AG04450 (cell line): ENCODE measurements around the gene TNRC6C. TPM values are rescaled to one million over a fixed set of nuclear protein-coding genes. Genes with fewer than 3 reads are reported as not detected.

ENCODE experiments used
- CTCF ChIA-PET: fragments of 300-600, 350-600 bp; formaldehyde crosslinking; extraction: SDS; loops from one replicate; lab custom pipeline; 2022; ENCODE audit warnings: antibody characterized with exemption, inconsistent platforms; lab: Charles Lee
- POLR2A ChIA-PET: fragments of 350-600 bp; formaldehyde crosslinking; extraction: SDS; loops from one replicate; lab custom pipeline; 2021; ENCODE audit warnings: antibody characterized with exemption, inconsistent platforms; lab: Yijun Ruan, JAX
- DNase-seq: peaks from one replicate; pipeline ENCODE4 v3.0.0-alpha.2; 2011; ENCODE audit warnings: low read depth, low spot score
- H3K27ac ChIP-seq: one replicate; pipeline ENCODE4 v1.5.1; 2012; ENCODE audit warnings: low read depth, low read length, control low read depth
- H3K27me3 ChIP-seq: one replicate; pipeline ENCODE4 v1.6.0; 2012; ENCODE audit warnings: low read length; ENCODE audit not compliant: control insufficient read depth, insufficient read depth
- H3K4me3 ChIP-seq: 2 replicates; pipeline ENCODE4 v1.5.1; 2011; ENCODE audit warnings: mild to moderate bottlenecking, low read depth, low read length, control low read depth
- H3K9me3 ChIP-seq: 2 replicates; pipeline ENCODE4 v1.5.1; 2012; ENCODE audit warnings: low read length; ENCODE audit not compliant: control insufficient read depth, insufficient read depth
- polyA plus RNA-seq: library from polyadenylated mRNA; depleted of rRNA; stranded (reverse); fragments of >200 nt; gene quantifications from 2 replicates; pipeline ENCODE4 v1.2.3, GENCODE V29; 2011
- TF ChIP-seq, protein P1 (sequence below): IDR thresholded peaks from 2 replicates; pipeline ENCODE4 v1.5.1; 2011; ENCODE audit warnings: low read depth, low read length, control low read depth, inconsistent platforms

The TNRC6C gene
- polyA plus RNA-seq, 1 experiment = 1.2 TPM

DNA sequence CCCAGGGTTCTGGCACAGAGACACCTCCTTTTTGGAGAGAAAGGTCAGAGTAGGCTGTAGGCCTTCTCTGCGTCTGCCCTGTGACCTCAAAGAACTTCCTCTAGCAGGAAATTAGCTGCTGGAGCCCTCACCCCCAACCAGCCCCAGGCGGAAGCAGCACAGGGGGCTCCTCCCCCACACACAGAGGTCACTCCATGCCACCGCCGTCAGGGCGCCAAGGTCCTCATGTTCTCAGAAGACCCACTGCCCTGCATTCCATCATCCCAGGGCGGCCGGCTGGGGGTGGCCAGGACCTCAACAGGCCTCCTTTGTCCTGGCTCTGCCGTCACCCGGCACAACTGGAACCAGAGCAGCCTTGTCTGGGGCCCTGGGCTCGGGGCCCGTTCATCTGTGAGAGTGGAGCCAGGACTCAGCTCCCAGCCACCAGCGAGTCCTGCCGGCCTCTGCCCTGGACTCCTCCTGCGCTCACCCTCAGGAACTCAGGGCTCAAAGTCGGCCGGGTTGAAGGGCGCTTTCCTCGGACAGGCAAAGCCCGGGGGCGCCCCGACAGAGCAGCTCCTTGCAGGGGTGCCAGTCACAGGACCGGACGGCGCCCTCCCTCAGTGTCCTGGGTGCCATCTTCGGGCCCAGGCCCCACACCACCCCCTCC is 168.9 kb downstream of the TNRC6C start:
- peaks cover 4% of the 10 kb centered on the region; the same call in 1 of the 2 replicates for H3K9me3 ChIP-seq
- TF ChIP-seq, protein P1, sequence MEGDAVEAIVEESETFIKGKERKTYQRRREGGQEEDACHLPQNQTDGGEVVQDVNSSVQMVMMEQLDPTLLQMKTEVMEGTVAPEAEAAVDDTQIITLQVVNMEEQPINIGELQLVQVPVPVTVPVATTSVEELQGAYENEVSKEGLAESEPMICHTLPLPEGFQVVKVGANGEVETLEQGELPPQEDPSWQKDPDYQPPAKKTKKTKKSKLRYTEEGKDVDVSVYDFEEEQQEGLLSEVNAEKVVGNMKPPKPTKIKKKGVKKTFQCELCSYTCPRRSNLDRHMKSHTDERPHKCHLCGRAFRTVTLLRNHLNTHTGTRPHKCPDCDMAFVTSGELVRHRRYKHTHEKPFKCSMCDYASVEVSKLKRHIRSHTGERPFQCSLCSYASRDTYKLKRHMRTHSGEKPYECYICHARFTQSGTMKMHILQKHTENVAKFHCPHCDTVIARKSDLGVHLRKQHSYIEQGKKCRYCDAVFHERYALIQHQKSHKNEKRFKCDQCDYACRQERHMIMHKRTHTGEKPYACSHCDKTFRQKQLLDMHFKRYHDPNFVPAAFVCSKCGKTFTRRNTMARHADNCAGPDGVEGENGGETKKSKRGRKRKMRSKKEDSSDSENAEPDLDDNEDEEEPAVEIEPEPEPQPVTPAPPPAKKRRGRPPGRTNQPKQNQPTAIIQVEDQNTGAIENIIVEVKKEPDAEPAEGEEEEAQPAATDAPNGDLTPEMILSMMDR = no peak
- no peak overlapping the region for H3K27ac ChIP-seq
- peaks cover 29% of the 10 kb centered on the region for H3K27me3 ChIP-seq
- H3K4me3 ChIP-seq = no peak overlapping the region
- DNase-seq = no peak
- POLR2A ChIA-PET = interaction anchor here (0.6 kb wide), 1 partner anchor 15 kb away, joined by 5 read pairs; no protein-coding TSS in a partner anchor
- CTCF ChIA-PET = interaction anchor here (1.1 to 1.4 kb wide), 2 partner anchors 59 to 123 kb away, joined by 3 to 4 read pairs; partner anchors contain the start of genes AFMID and TK1

DNA sequence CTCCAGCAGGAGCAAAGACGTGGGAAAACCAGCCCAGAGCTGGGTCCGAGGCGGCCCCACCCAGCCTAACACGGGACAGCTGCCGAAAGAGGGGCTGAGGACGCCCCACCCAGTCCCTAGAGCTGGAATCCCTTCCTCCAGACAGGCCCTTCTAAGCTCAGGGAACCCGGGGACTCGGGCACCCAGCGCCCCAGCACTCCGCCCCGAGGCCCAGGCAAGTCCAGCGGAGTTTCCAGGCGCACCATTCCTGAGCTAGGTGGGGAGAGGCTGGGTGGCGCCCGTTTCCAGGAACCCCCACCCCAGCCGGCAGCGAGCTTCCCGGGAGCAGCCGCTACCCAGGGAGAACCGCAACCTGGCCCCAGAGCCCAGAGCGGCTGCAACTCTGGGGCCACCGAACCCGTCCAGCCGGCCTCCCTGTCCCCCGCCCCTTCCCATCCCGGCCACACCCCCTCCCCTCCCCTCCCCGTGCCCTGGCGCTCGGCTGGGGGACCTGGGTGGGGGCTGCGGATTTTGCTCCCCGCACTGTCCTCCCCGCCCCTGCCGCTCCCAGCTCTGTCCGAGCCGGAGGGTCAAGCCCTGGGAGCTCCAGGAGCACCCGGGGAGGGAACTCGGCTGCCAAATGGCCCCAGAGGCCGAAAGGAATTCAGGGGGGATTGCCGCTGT is 169.5 kb downstream of the TNRC6C start:
- ChIA-PET POLR2A (interaction anchor here (0.6 to 0.7 kb wide), 3 partner anchors 12 to 1629 kb away, joined by 3 to 6 read pairs (median 5); no protein-coding TSS in a partner anchor), CTCF (interaction anchor here (1.1 to 1.4 kb wide), 2 partner anchors 59 to 122 kb away, joined by 3 to 4 read pairs; partner anchors contain the start of genes AFMID and TK1)
- peaks cover 4% of the 10 kb centered on the region; the same call in 1 of the 2 replicates for H3K9me3 ChIP-seq
- no peak overlapping the region for H3K27ac ChIP-seq
- peaks cover 35% of the 10 kb centered on the region for H3K27me3 ChIP-seq
- TF ChIP-seq, protein P1 = no peak
- DNase-seq = no peak
- peak overlapping the region; percentile 56 for H3K4me3 ChIP-seq

DNA sequence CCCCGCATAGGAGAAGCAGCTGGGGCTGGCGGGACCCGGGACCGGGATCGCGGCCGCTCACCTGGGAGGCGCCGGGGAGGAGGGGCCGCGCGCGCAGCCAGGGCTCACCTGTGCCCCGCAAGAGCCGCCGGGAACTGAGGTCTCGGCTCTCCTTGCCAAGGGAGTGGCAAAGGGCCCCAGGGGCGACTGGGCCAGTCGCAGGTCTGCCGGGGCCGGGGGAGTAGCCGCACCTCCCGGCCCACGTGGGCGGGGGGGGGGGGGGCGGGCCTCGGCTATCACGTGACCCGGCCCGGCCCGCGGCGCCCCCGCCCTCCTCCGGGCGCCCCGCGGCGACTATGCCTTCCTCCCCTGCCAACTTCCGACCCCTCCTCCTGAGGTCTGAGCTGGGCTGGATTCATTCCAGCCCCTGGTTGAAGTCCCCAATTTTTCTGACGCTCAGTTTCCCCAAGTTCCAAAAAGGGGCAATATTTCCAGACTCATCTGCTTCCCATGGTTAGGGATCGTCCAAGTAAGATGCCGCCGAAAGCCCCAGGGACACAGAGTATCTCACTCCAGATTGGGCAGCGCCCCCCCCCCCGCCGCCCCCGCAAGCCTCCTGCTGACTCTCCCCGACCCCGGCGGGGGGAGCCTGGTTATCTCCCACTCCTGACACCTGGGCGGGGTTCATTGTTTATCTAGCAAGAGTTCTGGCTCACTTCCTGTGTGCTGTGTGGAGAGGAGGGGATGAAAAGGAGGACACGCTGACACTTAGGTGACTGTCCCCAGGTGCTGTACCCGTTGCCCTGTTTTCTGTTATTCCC is 170.2 kb downstream of the TNRC6C start, which contains the start of gene TMC6:
Gene TMC6, minus strand, starts transcription at position 205 of the 800 bp plus-strand sequence. CDS start 1,923 bp downstream, outside the sequence.
- TF ChIP-seq, protein P1 = no peak
- ChIA-PET CTCF (interaction anchor here (1.4 kb wide), 1 partner anchor 58 kb away, joined by 4 read pairs; the partner anchor contains the start of genes AFMID and TK1), POLR2A (interaction anchor here (0.6 to 0.7 kb wide), 2 partner anchors 13 to 1630 kb away, joined by 3 to 6 read pairs; no protein-coding TSS in a partner anchor)
- Histone ChIP-seq H3K9me3 (peaks cover 4% of the 10 kb centered on the region; the same call in 1 of the 2 replicates), H3K27ac (no peak within 1 kb of the TSS), H3K4me3 (peak within 1 kb of the TSS; percentile 56), H3K27me3 (peaks cover 35% of the 10 kb centered on the region)
- no peak for DNase-seq

DNA sequence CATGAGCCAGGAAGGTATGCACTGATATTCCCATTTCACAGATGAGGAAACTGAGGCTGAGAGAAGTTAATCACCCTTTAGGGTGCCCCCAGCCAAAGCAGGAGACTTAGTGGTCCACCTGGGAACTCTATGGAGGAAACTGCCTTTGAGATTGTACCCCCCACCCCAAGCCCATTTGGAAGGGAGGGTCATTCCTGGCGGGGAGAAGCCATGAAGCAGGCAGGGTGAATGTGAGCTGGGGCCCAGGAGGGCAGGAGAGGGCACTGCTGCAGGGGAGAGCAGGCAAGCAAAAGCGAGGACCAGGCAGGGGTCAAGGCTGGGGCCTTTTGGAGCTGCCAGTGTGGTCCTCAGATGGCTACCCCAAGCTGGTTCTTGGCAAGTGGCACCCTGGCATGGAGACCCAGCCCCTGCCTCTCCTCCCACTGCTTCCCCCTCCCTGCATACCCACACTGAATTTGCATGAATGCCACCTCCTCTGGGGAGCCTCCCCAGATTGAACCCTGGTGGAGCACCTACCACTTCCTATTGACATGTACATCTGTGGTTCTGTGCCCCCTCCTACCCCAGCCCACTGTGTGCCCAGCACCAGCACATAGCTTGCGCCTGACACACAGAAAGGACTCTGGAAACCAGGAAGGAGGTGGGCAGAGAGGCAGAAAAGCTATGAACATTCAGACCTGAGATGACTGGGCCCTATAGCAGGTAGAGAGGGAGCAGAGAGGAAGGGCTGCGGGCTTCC is 171.0 kb downstream of the TNRC6C start:
- ChIA-PET CTCF (interaction anchor here (0.6 kb wide), 1 partner anchor 57 kb away, joined by 3 read pairs; the partner anchor contains the start of gene TK1), POLR2A (no interaction called here)
- TF ChIP-seq, protein P1 = no peak
- no peak for DNase-seq
- Histone ChIP-seq H3K4me3 (no peak overlapping the region), H3K27ac (no peak overlapping the region), H3K27me3 (peaks cover 39% of the 10 kb centered on the region), H3K9me3 (peaks cover 4% of the 10 kb centered on the region; the same call in 1 of the 2 replicates)
